Tongue (tissue), 2 donors: ENCODE measurements around the gene FAM216A. TPM values are rescaled to one million over a fixed set of nuclear protein-coding genes. Genes with fewer than 3 reads are reported as not detected.

Source experiments
- small RNA-seq: library from RNA; depleted of rRNA; stranded (forward); fragments of <200 nt; gene quantifications from one replicate; pipeline ENCODE3, GENCODE V24; 2014; ENCODE audit warnings: low replicate concordance
- total RNA-seq: library from RNA; depleted of rRNA; stranded (reverse); fragments of >200 nt; gene quantifications from one replicate; pipeline ENCODE4 v1.2.3, GENCODE V29; 2014

The FAM216A gene
- total RNA-seq, 1 donor from 2014 or later = 8.0 TPM

Small RNA genes within 50 kb of the gene (small RNA-seq; reads per million reads assigned to genes)
- not detected for gene RF00278

Other genes starting within 250 kb of the FAM216A start
- gene ATP2A2, start 187.6 kb upstream of the FAM216A start, total RNA-seq = 530 TPM
- 71.3 TPM for gene ANAPC7, start 65.1 kb upstream of the FAM216A start, total RNA-seq
- 133 TPM for gene ARPC3, start 18.5 kb upstream of the FAM216A start, total RNA-seq
- 23.7 TPM for gene GPN3, start 588 bp upstream of the FAM216A start, total RNA-seq
- gene VPS29, start 33.3 kb downstream of the FAM216A start, total RNA-seq = 88.0 TPM
- 5.3 TPM for gene RAD9B, start 33.5 kb downstream of the FAM216A start, total RNA-seq
- gene PPTC7, start 114.5 kb downstream of the FAM216A start, total RNA-seq = 28.3 TPM
- gene TCTN1, start 145.3 kb downstream of the FAM216A start, total RNA-seq = 21.5 TPM
- 8.4 TPM for gene HVCN1, start 220.3 kb downstream of the FAM216A start, total RNA-seq